Motor neuron (in vitro differentiated cells): ENCODE results near the gene PSD2. TPM values are rescaled to one million over a fixed set of nuclear protein-coding genes. Genes with fewer than 3 reads are reported as not detected.
A peak's percentile ranks its signal among the peaks of the same experiment; 100 is the strongest.

ENCODE experiments used
- ATAC-seq, 8 experiments: fragments of 200-7000 bp; cut with Tn5 transposase; replicated peaks in 6 of 8; 2 replicates each; pipeline ENCODE4 v1.8.0; 2021; ENCODE audit warnings: mild to moderate bottlenecking in 8 of 8, moderate library complexity in 8 of 8
- H3K27ac ChIP-seq, 2 donors: fragments of 250-450 bp; sonication (Bioruptor Pico); 2 replicates each; pipeline ENCODE4 v1.9.0; 2021; ENCODE audit warnings: antibody characterized with exemption in 2 of 2, mild to moderate bottlenecking in 2 of 2, moderate library complexity in 1 of 2
- H3K4me1 ChIP-seq, 2 donors: fragments of 250-450 bp; sonication (Bioruptor Pico); replicated peaks in 1 of 2; 2 replicates each; pipeline ENCODE4 v1.6.1; 2021; ENCODE audit warnings: antibody characterized with exemption in 2 of 2, mild to moderate bottlenecking in 2 of 2, moderate library complexity in 1 of 2
- H3K4me3 ChIP-seq, 5 donors: fragments of 250-450 bp; sonication (Bioruptor Pico); 2 replicates each; pipeline ENCODE4 v1.9.0; 2021; ENCODE audit warnings: antibody characterized with exemption in 5 of 5, mild to moderate bottlenecking in 5 of 5, moderate library complexity in 4 of 5
- WGBS, 10 experiments: fragments of 450-650 bp; shearing (Covaris generic); methylation state at CpG; one replicate each; pipeline ENCODE4 v1.0.0; 2022; 5-methylcytosine and 5-hydroxymethylcytosine counted together
- in situ Hi-C, 9 experiments: fragments of 400-800 bp; cut with MboI; loops; one replicate each; pipeline ENCODE4 v1.15.0; 2021; ENCODE audit warnings: low sequenced_read_pairs in 9 of 9, low pct_unique_long_range_greater_than_20kb in 2 of 9; ENCODE audit not compliant: unreplicated experiment in 9 of 9
- total RNA-seq, 8 experiments: library from RNA; unstranded; fragments of 300-600 nt; gene quantifications; 2 replicates each; pipeline versions ENCODE4 v1.2.3 to v1.2.4, GENCODE V29; 2022

The PSD2 gene
- total RNA-seq, 8 experiments from 2014 or later, result 0.17 to 12.5 (median 9.6) TPM; not detected in 2

GRCh38 chr5:139797335-139797734 is 1.7 kb downstream of the PSD2 start:
- WGBS, 10 experiments, result 60 to 67% (median 63%) methylated on average over 1 to 3 of the region's 3 CpGs; no CpG with 5 or more reads in 7 of the 10 experiments
- no peak overlapping the region for H3K27ac ChIP-seq
- peak overlapping the region in 2 of 5 donors; percentile 54 to 75 for H3K4me3 ChIP-seq

GRCh38 chr5:139797856-139798510 is 2.4 kb downstream of the PSD2 start:
- H3K4me1 ChIP-seq, result peaks cover 8 to 12% of the 10 kb centered on the region in 2 donors
- H3K4me3 ChIP-seq, result no peak overlapping the region
- no peak overlapping the region for H3K27ac ChIP-seq
- 46 to 80% (median 60%) methylated on average over 1 to 8 of the region's 9 CpGs; no CpG with 5 or more reads in 5 of the 10 experiments for WGBS, 10 experiments
- in situ Hi-C loops, result loop anchor here in 8 of 9 experiments (10.0 to 25.0 kb wide), 5 partner anchors 47 to 364 kb away; partner anchors contain the start of gene DNAJC18 (in 1 of the 8)
- ATAC-seq, result no peak

More at GRCh38 chr5:139797335-139797734, 1.7 kb downstream of the PSD2 start:
- ATAC-seq, result no peak
- in situ Hi-C loops, result loop anchor here in 8 of 9 experiments (10.0 to 25.0 kb wide), 5 partner anchors 47 to 365 kb away; partner anchors contain the start of gene DNAJC18 (in 1 of the 8)
- H3K4me1 ChIP-seq, result peaks cover 8 to 12% of the 10 kb centered on the region in 2 donors

- in situ Hi-C loops, result loop anchor here in 8 of 9 experiments (10.0 to 25.0 kb wide), 5 partner anchors 46 to 363 kb away; partner anchors contain the start of gene DNAJC18 (in 1 of the 8)
- Histone ChIP-seq H3K27ac (no peak overlapping the region), H3K4me3 (no peak overlapping the region), H3K4me1 (peaks cover 8 to 12% of the 10 kb centered on the region in 2 donors)
- 13 to 100% (median 50%) methylated on average over 1 to 2 of the region's 2 CpGs; no CpG with 5 or more reads in 3 of the 10 experiments for WGBS, 10 experiments
- no peak for ATAC-seq
Observed at GRCh38 chr5:139798883-139799282, 3.3 kb downstream of the PSD2 start.

GRCh38 chr5:139799359-139799758 is 3.8 kb downstream of the PSD2 start:
- ATAC-seq, result no peak
- in situ Hi-C loops, result loop anchor here in 8 of 9 experiments (10.0 to 25.0 kb wide), 5 partner anchors 45 to 363 kb away; partner anchors contain the start of gene DNAJC18 (in 1 of the 8)
- H3K4me3 ChIP-seq, result no peak overlapping the region

GRCh38 chr5:139803978-139804377 is 8.4 kb downstream of the PSD2 start:
- no peak for ATAC-seq
- 100% methylated on average over 1 of the region's 2 CpGs; no CpG with 5 or more reads in 9 of the 10 experiments for WGBS, 10 experiments
- in situ Hi-C loops, result no loop called here
- H3K4me3 ChIP-seq, result no peak overlapping the region
- H3K27ac ChIP-seq, result no peak overlapping the region
- H3K4me1 ChIP-seq, result no peaks in the 10 kb centered on the region

More at GRCh38 chr5:139799359-139799758, 3.8 kb downstream of the PSD2 start:
- Histone ChIP-seq H3K27ac (no peak overlapping the region), H3K4me1 (peaks cover 8 to 12% of the 10 kb centered on the region in 2 donors)

GRCh38 chr5:139804800-139805397 is 9.3 kb downstream of the PSD2 start:
- ATAC-seq, result no peak

GRCh38 chr5:139805545-139805944 is 9.9 kb downstream of the PSD2 start:
- ATAC-seq, result no peak
- in situ Hi-C loops, result no loop called here

More at GRCh38 chr5:139804800-139805397, 9.3 kb downstream of the PSD2 start:
- H3K4me3 ChIP-seq, result no peak overlapping the region
- H3K27ac ChIP-seq, result no peak overlapping the region
- WGBS, 10 experiments, result 0 to 100% (median 72%) methylated on average over 1 to 14 of the region's 17 CpGs; no CpG with 5 or more reads in 2 of the 10 experiments
- H3K4me1 ChIP-seq, result no peaks in the 10 kb centered on the region
- in situ Hi-C loops, result no loop called here

GRCh38 chr5:139806111-139806510 is 10.5 kb downstream of the PSD2 start:
- in situ Hi-C loops, result no loop called here
- no peaks in the 10 kb centered on the region for H3K4me1 ChIP-seq
- H3K4me3 ChIP-seq, result no peak overlapping the region
- no peak overlapping the region for H3K27ac ChIP-seq
- no peak for ATAC-seq
- 0 to 80% (median 45%) methylated on average over 1 of the region's 4 CpGs; no CpG with 5 or more reads in 6 of the 10 experiments for whole genome bisulfite sequencing, 10 experiments

More at GRCh38 chr5:139805545-139805944, 9.9 kb downstream of the PSD2 start:
- Histone ChIP-seq H3K4me3 (no peak overlapping the region), H3K4me1 (no peaks in the 10 kb centered on the region), H3K27ac (no peak overlapping the region)
- WGBS, 10 experiments, result 0 to 100% (median 48%) methylated on average over 1 to 2 of the region's 2 CpGs; no CpG with 5 or more reads in 4 of the 10 experiments

- H3K27ac ChIP-seq, result no peak overlapping the region
- no peak for ATAC-seq
- H3K4me1 ChIP-seq, result no peaks in the 10 kb centered on the region
- WGBS, 10 experiments, result 30 to 50% (median 40%) methylated on average over 1 to 2 of the region's 8 CpGs; no CpG with 5 or more reads in 5 of the 10 experiments
- H3K4me3 ChIP-seq, result no peak overlapping the region
- in situ Hi-C loops, result no loop called here
Observed at GRCh38 chr5:139806726-139807646, 11.4 kb downstream of the PSD2 start.

- H3K4me1 ChIP-seq, result no peaks in the 10 kb centered on the region
- no peak overlapping the region for H3K27ac ChIP-seq
- in situ Hi-C loops, result no loop called here
- 8 to 73% (median 61%) methylated on average over 2 to 5 of the region's 6 CpGs; no CpG with 5 or more reads in 5 of the 10 experiments for WGBS, 10 experiments
- no peak overlapping the region for H3K4me3 ChIP-seq
- no peak for ATAC-seq
Observed at GRCh38 chr5:139807647-139808030, 12.0 kb downstream of the PSD2 start.

GRCh38 chr5:139808481-139809330 is 13.1 kb downstream of the PSD2 start:
- 0 to 80% (median 56%) methylated on average over 1 to 6 of the region's 19 CpGs; no CpG with 5 or more reads in 3 of the 10 experiments for WGBS, 10 experiments
- no peak overlapping the region for H3K4me3 ChIP-seq
- H3K4me1 ChIP-seq, result no peaks in the 10 kb centered on the region
- H3K27ac ChIP-seq, result no peak overlapping the region
- in situ Hi-C loops, result no loop called here
- peak in 4 of 8 experiments; percentile 45 to 92 (median 88) for ATAC-seq
